H1 (cell line): ENCODE measurements around the gene PDIA3. TPM values are rescaled to one million over a fixed set of nuclear protein-coding genes. Genes with fewer than 3 reads are reported as not detected.

Source experiments
- CTCF ChIA-PET: fragments of 300-600 bp; sonication (Branson Sonifier 250); formaldehyde crosslinking; loops from one replicate; lab custom pipeline; 2021; ENCODE audit not compliant: partially characterized antibody; lab: Charles Lee
- POLR2A ChIA-PET: fragments of 300-600 bp; sonication (Branson Sonifier 250); formaldehyde crosslinking; loops from one replicate; lab custom pipeline; 2021; ENCODE audit warnings: inconsistent platforms; ENCODE audit not compliant: partially characterized antibody; lab: Charles Lee
- DNase-seq, 2 experiments: peaks; one replicate each; pipeline versions ENCODE4 v3.0.0 to v3.0.0-alpha.2; 2010 to 2022; ENCODE audit warnings: low spot score in 2 of 2, low read depth in 1 of 2, mixed read lengths in 1 of 2
- FAIRE-seq: peaks from 2 replicates; lab custom pipeline; 2011; peaks lifted over from hg19 to GRCh38; lab: Jason Lieb, UNC
- H2AFZ ChIP-seq: 2 replicates; pipeline ENCODE4 v1.8.1; 2012; ENCODE audit warnings: low read length, inconsistent platforms
- H2AK5ac ChIP-seq: 2 replicates; pipeline ENCODE4 v1.6.1; 2013; ENCODE audit warnings: low read depth, low read length
- H2BK120ac ChIP-seq: replicated peaks from 2 replicates; pipeline ENCODE3; 2013; ENCODE audit warnings: low read depth, low read length, inconsistent platforms
- H2BK12ac ChIP-seq: 2 replicates; pipeline ENCODE4 v1.6.1; 2013; ENCODE audit warnings: low read depth, low read length
- H2BK15ac ChIP-seq: 2 replicates; pipeline ENCODE4 v1.6.1; 2013; ENCODE audit warnings: low read length
- H2BK20ac ChIP-seq: 2 replicates; pipeline ENCODE4 v1.6.1; 2013; ENCODE audit warnings: low read length
- H2BK5ac ChIP-seq: 2 replicates; pipeline ENCODE4 v1.6.1; 2013; ENCODE audit warnings: low read depth, low read length
- H3K14ac ChIP-seq: 2 replicates; pipeline ENCODE4 v1.6.1; 2013; ENCODE audit warnings: inconsistent platforms; ENCODE audit not compliant: insufficient read length
- H3K18ac ChIP-seq: 2 replicates; pipeline ENCODE4 v1.6.1; 2013; ENCODE audit warnings: low read length; ENCODE audit errors: extremely low read depth
- H3K23ac ChIP-seq: 2 replicates; pipeline ENCODE4 v1.6.1; 2013; ENCODE audit warnings: inconsistent platforms; ENCODE audit not compliant: insufficient read length
- H3K23me2 ChIP-seq: 2 replicates; pipeline ENCODE4 v1.6.1; 2013; ENCODE audit warnings: low read depth, low read length
- H3K27ac ChIP-seq: 2 replicates; pipeline ENCODE4 v1.6.1; 2011; ENCODE audit warnings: low read depth, low read length, inconsistent platforms
- H3K27me3 ChIP-seq, 4 experiments: replicated peaks in 1 of 4; 1 replicate in 1 of 4; 2 replicates in 3 of 4; pipeline versions ENCODE4 v1.6.1 to v1.8.1; 2011 to 2013; ENCODE audit warnings: low read length in 3 of 4, mild to moderate bottlenecking in 3 of 4, inconsistent platforms in 2 of 4, mixed read lengths in 2 of 4, moderate library complexity in 1 of 4; ENCODE audit not compliant: control insufficient read depth in 3 of 4, insufficient read depth in 3 of 4; ENCODE audit errors: extremely low read depth in 1 of 4
- H3K36me3 ChIP-seq, 4 experiments: 2 replicates each; pipeline versions ENCODE4 v1.6.1 to v1.8.1; 2011 to 2013; ENCODE audit warnings: mild to moderate bottlenecking in 4 of 4, low read length in 3 of 4, moderate library complexity in 2 of 4, control low read depth in 1 of 4, inconsistent platforms in 1 of 4; ENCODE audit not compliant: insufficient read depth in 4 of 4, control insufficient read depth in 2 of 4
- H3K4ac ChIP-seq: replicated peaks from 2 replicates; pipeline ENCODE3; 2013; ENCODE audit warnings: low read length, low read depth, mixed read lengths, inconsistent platforms; ENCODE audit not compliant: insufficient read length
- H3K4me1 ChIP-seq, 4 experiments: replicated peaks in 1 of 4; 1 replicate in 1 of 4; 2 replicates in 3 of 4; pipeline versions ENCODE4 v1.6.1 to v1.8.1; 2011 to 2013; ENCODE audit warnings: low read length in 3 of 4, inconsistent platforms in 2 of 4, mixed read lengths in 1 of 4; ENCODE audit not compliant: insufficient read depth in 4 of 4, control insufficient read depth in 3 of 4
- H3K4me2 ChIP-seq, 2 experiments: 2 replicates each; pipeline versions ENCODE4 v1.6.1 to v1.8.1; 2011 to 2013; ENCODE audit warnings: low read depth in 2 of 2, low read length in 2 of 2, control low read depth in 1 of 2, inconsistent platforms in 1 of 2, mild to moderate bottlenecking in 1 of 2; ENCODE audit not compliant: insufficient read depth in 1 of 2
- H3K4me3 ChIP-seq, 4 experiments: fragments of 200-600, 300-600 bp in 1 of 4; sonication (generic), shearing (Covaris generic), sonication (Bioruptor Twin) in 1 of 4; 2 replicates each; pipeline versions ENCODE4 v1.5.1 to v1.8.1; 2011 to 2016; ENCODE audit warnings: low read length in 4 of 4, low read depth in 3 of 4, control low read depth in 2 of 4, inconsistent platforms in 2 of 4, mild to moderate bottlenecking in 2 of 4, mixed read lengths in 1 of 4, moderate library complexity in 1 of 4; ENCODE audit not compliant: insufficient read depth in 2 of 4; ENCODE audit errors: extremely low read depth in 1 of 4
- H3K56ac ChIP-seq: replicated peaks from 2 replicates; pipeline ENCODE3; 2013; ENCODE audit warnings: low read depth, mild to moderate bottlenecking, mixed read lengths, low read length, inconsistent platforms; ENCODE audit not compliant: insufficient read length
- H3K79me1 ChIP-seq: 2 replicates; pipeline ENCODE4 v1.6.1; 2013; ENCODE audit warnings: low read depth, low read length, control low read depth
- H3K79me2 ChIP-seq, 2 experiments: 2 replicates each; pipeline versions ENCODE4 v1.6.1 to v1.8.1; 2012 to 2013; ENCODE audit warnings: low read length in 2 of 2, mild to moderate bottlenecking in 2 of 2, inconsistent platforms in 1 of 2; ENCODE audit not compliant: insufficient read depth in 2 of 2, control insufficient read depth in 1 of 2
- H3K9ac ChIP-seq, 4 experiments: replicated peaks in 1 of 4; 1 replicate in 1 of 4; 2 replicates in 3 of 4; pipeline versions ENCODE4 v1.6.1 to v1.8.1; 2011 to 2013; ENCODE audit warnings: low read depth in 3 of 4, low read length in 3 of 4, control low read depth in 2 of 4, mild to moderate bottlenecking in 2 of 4, moderate library complexity in 2 of 4, inconsistent platforms in 1 of 4; ENCODE audit errors: extremely low read depth in 1 of 4
- H3K9me3 ChIP-seq, 2 experiments: 2 replicates each; pipeline versions ENCODE4 v1.6.1 to v1.8.1; 2012 to 2013; ENCODE audit warnings: mild to moderate bottlenecking in 2 of 2, moderate library complexity in 2 of 2, control low read depth in 1 of 2, inconsistent platforms in 1 of 2, low read depth in 1 of 2, low read length in 1 of 2, mixed read lengths in 1 of 2; ENCODE audit not compliant: insufficient read depth in 2 of 2
- H4K20me1 ChIP-seq, 2 experiments: replicated peaks in 1 of 2; 2 replicates each; pipeline versions ENCODE3 to v1.8.1; 2011 to 2013; ENCODE audit warnings: inconsistent platforms in 2 of 2, low read length in 2 of 2, mild to moderate bottlenecking in 1 of 2; ENCODE audit not compliant: insufficient read depth in 2 of 2, control insufficient read depth in 1 of 2
- H4K5ac ChIP-seq: 2 replicates; pipeline ENCODE4 v1.6.1; 2013; ENCODE audit warnings: low read length, low read depth, mixed read lengths, inconsistent platforms; ENCODE audit not compliant: insufficient read length
- H4K8ac ChIP-seq: 2 replicates; pipeline ENCODE4 v1.8.0; 2013; ENCODE audit warnings: mild to moderate bottlenecking, moderate library complexity, low read length, inconsistent platforms; ENCODE audit not compliant: insufficient read depth; ENCODE audit errors: extremely low read depth
- H4K91ac ChIP-seq: replicated peaks from 2 replicates; pipeline ENCODE3; 2013; ENCODE audit warnings: low read length, mixed read lengths, inconsistent platforms; ENCODE audit not compliant: insufficient read length
- BRCA1 ChIP-seq: IDR thresholded peaks from 2 replicates; pipeline ENCODE4 v1.6.1; 2012; ENCODE audit warnings: low read depth, low read length, improper control_type of control experiment
- CHD1 ChIP-seq: IDR thresholded peaks from 2 replicates; pipeline ENCODE4 v1.6.1; 2012; ENCODE audit warnings: low read depth, low read length, improper control_type of control experiment
- E2F6 ChIP-seq: IDR thresholded peaks from 2 replicates; pipeline ENCODE4 v1.6.1; 2012; ENCODE audit warnings: inconsistent platforms
- EP300 ChIP-seq, 2 experiments: IDR thresholded peaks; 1 replicate in 1 of 2; 2 replicates in 1 of 2; pipeline ENCODE4 v1.6.1; 2011 to 2012; ENCODE audit warnings: low read depth in 2 of 2, low read length in 2 of 2, mild to moderate bottlenecking in 2 of 2, borderline replicate concordance in 1 of 2, inconsistent platforms in 1 of 2, moderate library complexity in 1 of 2
- FOSL1 ChIP-seq: IDR thresholded peaks from 2 replicates; pipeline ENCODE4 v1.6.1; 2011; ENCODE audit warnings: mild to moderate bottlenecking, low read depth, low read length, moderate library complexity; ENCODE audit not compliant: insufficient read depth
- JUN ChIP-seq: IDR thresholded peaks from 2 replicates; pipeline ENCODE4 v1.6.1; 2011; ENCODE audit warnings: low read depth, mild to moderate bottlenecking, improper control_type of control experiment, low read length
- KDM4A ChIP-seq: IDR thresholded peaks from one replicate; pipeline ENCODE4 v1.7.1; 2012; ENCODE audit warnings: low read depth, mild to moderate bottlenecking, moderate library complexity, low read length, inconsistent platforms; ENCODE audit not compliant: severe bottlenecking
- KDM5A ChIP-seq: fragments of 200-600 bp; IDR thresholded peaks from 2 replicates; pipeline ENCODE4 v1.7.1; 2012; ENCODE audit warnings: mild to moderate bottlenecking, low read length, inconsistent platforms, mixed read lengths
- MAFK ChIP-seq: IDR thresholded peaks from 2 replicates; pipeline ENCODE4 v1.6.1; 2012; ENCODE audit warnings: low read depth, mild to moderate bottlenecking, improper control_type of control experiment, low read length
- NANOG ChIP-seq: IDR thresholded peaks from 2 replicates; pipeline ENCODE4 v1.6.1; 2011; ENCODE audit warnings: low read length, low read depth, mild to moderate bottlenecking, inconsistent platforms; ENCODE audit not compliant: insufficient read depth, poor library complexity, severe bottlenecking
- POU5F1 ChIP-seq: IDR thresholded peaks from 2 replicates; pipeline ENCODE4 v1.6.1; 2011; ENCODE audit warnings: low read depth, mild to moderate bottlenecking, low read length, moderate library complexity
- SIX5 ChIP-seq: IDR thresholded peaks from 2 replicates; pipeline ENCODE4 v1.6.1; 2011; ENCODE audit warnings: mild to moderate bottlenecking, low read depth, low read length
- TBP ChIP-seq: IDR thresholded peaks from 2 replicates; pipeline ENCODE4 v1.6.1; 2011; ENCODE audit warnings: low read depth, low read length, improper control_type of control experiment
- TCF12 ChIP-seq: IDR thresholded peaks from 2 replicates; pipeline ENCODE4 v1.6.1; 2011; ENCODE audit warnings: low read depth, mild to moderate bottlenecking, low read length
- WGBS, 2 experiments: shearing (Covaris generic) in 1 of 2; methylation state at CpG; one replicate each; pipeline versions ENCODE4 v1.1.6 to v1.1.7; 2013 to 2015; ENCODE audit warnings: low lambda C conversion rate in 2 of 2, mixed read lengths in 2 of 2, inconsistent platforms in 1 of 2, low coverage in 1 of 2, missing lambda C conversion rate in 1 of 2; ENCODE audit not compliant: insufficient replicate concordance in 2 of 2, insufficient coverage in 1 of 2, insufficient read length in 1 of 2; ENCODE audit errors: extremely low coverage in 1 of 2, missing lambda C conversion rate in 1 of 2; 5-methylcytosine and 5-hydroxymethylcytosine counted together
- polyA plus RNA-seq, 7 experiments: library from polyadenylated mRNA; depleted of rRNA in 3 of 7; stranded (reverse) in 5 of 7; unstranded in 2 of 7; fragments of >200 nt in 5 of 7; fragments of 200-250 nt in 2 of 7; gene quantifications; 1 replicate in 5 of 7; 2 replicates in 1 of 7; 4 replicates in 1 of 7; pipeline versions ENCODE4 v1.2.1 to v1.2.3, GENCODE V29; 2011 to 2013; ENCODE audit warnings: missing spikeins in 2 of 7, mixed read lengths in 2 of 7
- total RNA-seq: library from RNA; stranded (reverse); fragmentation: NEBNext Ultra II Directional; extraction: Animal tissue kit (Norgen Biotek cat#: 25700); gene quantifications from 2 replicates; pipeline ENCODE4 v1.2.1, GENCODE V29; 2021

The PDIA3 gene
- total and polyA plus RNA-seq, 2 of the 8 experiments (the other 6 are each of a cell fraction or from before 2014, with no cell fraction given), result 90.4 to 655 TPM

- H3K23ac ChIP-seq, result no peak overlapping the region
- H3K4me2 ChIP-seq, result no peak overlapping the region
- peaks cover 0 to 3% of the 10 kb centered on the region in 2 experiments; a peak in 2 of 4 replicates for H3K9me3 ChIP-seq
- DNase-seq (no peak), FAIRE-seq (no peak)
- H2BK5ac ChIP-seq, result no peak overlapping the region
- H2BK12ac ChIP-seq, result no peak overlapping the region
- WGBS, 2 experiments, result 94% methylated on average over 3 of the region's 3 CpGs; no CpG with 5 or more reads in 1 of the 2 experiments
- no peak overlapping the region for H2BK20ac ChIP-seq
- H3K27me3 ChIP-seq, result peaks cover 0 to 16% (median 4%) of the 10 kb centered on the region in 4 experiments; a peak in 4 of 7 replicates
- H3K4ac ChIP-seq, result no peak overlapping the region
- no peaks in the 10 kb centered on the region for H4K20me1 ChIP-seq
- H4K8ac ChIP-seq, result no peak overlapping the region
- H3K23me2 ChIP-seq, result no peaks in the 10 kb centered on the region
- H3K27ac ChIP-seq, result no peak overlapping the region
- H3K18ac ChIP-seq, result no peak overlapping the region
- no peak overlapping the region for H3K4me3 ChIP-seq
- H2AFZ ChIP-seq, result no peak overlapping the region
- H4K91ac ChIP-seq, result no peak overlapping the region
- H3K36me3 ChIP-seq, result peaks cover 0 to 12% (median 10%) of the 10 kb centered on the region in 4 experiments; a peak in 3 of 8 replicates
- no peak overlapping the region for H2AK5ac ChIP-seq
- H2BK120ac ChIP-seq, result no peak overlapping the region
- POLR2A ChIA-PET, result interaction anchor here (1.1 kb wide), 1 partner anchor 10 kb away, joined by 4 read pairs; no protein-coding TSS in a partner anchor
- no peak overlapping the region for H2BK15ac ChIP-seq
- CTCF ChIA-PET, result interaction anchor here (1.5 kb wide), 1 partner anchor 60 kb away, joined by 3 read pairs; no protein-coding TSS in a partner anchor
- no peak overlapping the region for H4K5ac ChIP-seq
- H3K56ac ChIP-seq, result no peak overlapping the region
- peaks cover 0 to 4% (median 0%) of the 10 kb centered on the region in 4 experiments; a peak in 2 of 7 replicates for H3K4me1 ChIP-seq
- H3K79me1 ChIP-seq, result no peaks in the 10 kb centered on the region; the same call in none of the 2 replicates
- H3K14ac ChIP-seq, result no peak overlapping the region
- peaks cover 3 to 41% of the 10 kb centered on the region in 2 experiments for H3K79me2 ChIP-seq
- no peak overlapping the region for H3K9ac ChIP-seq
- no peak for TF ChIP-seq TCF12
- TF ChIP-seq JUN, result no peak
- no peak for TF ChIP-seq TBP
- TF ChIP-seq BRCA1, result no peak
- no peak for TF ChIP-seq POU5F1
- TF ChIP-seq MAFK, result no peak
- TF ChIP-seq E2F6, result no peak
- TF ChIP-seq KDM4A, result no peak
- TF ChIP-seq CHD1, result no peak
- TF ChIP-seq KDM5A, result no peak
- no peak for TF ChIP-seq NANOG
- no peak for TF ChIP-seq FOSL1
- no peak for TF ChIP-seq SIX5
- no peak for TF ChIP-seq EP300 (IDR thresholded peaks at IDR 0.05; ENCODE audit: borderline replicate concordance in 1 of 2, low read depth in 2 of 2, low read length in 2 of 2)
These were observed 75.3 kb downstream of the PDIA3 start for GRCh38 chr15:43821505-43821904.
